Measurements from ENCODE around the gene FGD2. TPM values are rescaled to one million over a fixed set of nuclear protein-coding genes. Genes with fewer than 3 reads are reported as not detected.

FGD2 gene
- total RNA-seq, 4 donors from 2014 or later = 2.4 to 13.6 (median 4.6) TPM

GRCh38 chr6:37059344-37060194, 54.1 kb downstream of the FGD2 start:
- Histone ChIP-seq H3K4me1 (peaks cover 34% of the 10 kb centered on the region), H3K36me3 (no peaks in the 10 kb centered on the region), H3K4me3 (no peak overlapping the region), H3K27ac (peak overlapping the region; percentile 87), H3K27me3 (no peaks in the 10 kb centered on the region), H3K9me3 (no peaks in the 10 kb centered on the region)
- 32% methylated on average over 16 of the region's 19 CpGs for WGBS
- TF ChIP-seq POLR2A (IDR thresholded peaks at IDR 0.05) (no peak), POLR2AphosphoS5 (IDR thresholded peaks at IDR 0.05) (peak in 1 of 3 donors; percentile 16), CTCF (IDR thresholded peaks at IDR 0.05) (peak; percentile 47 to 56), EP300 (IDR thresholded peaks at IDR 0.05) (no peak)
- peak in 1 of 2 donors; percentile 78 for DNase-seq (ENCODE audit: low spot score in 2 of 2)

DNA sequence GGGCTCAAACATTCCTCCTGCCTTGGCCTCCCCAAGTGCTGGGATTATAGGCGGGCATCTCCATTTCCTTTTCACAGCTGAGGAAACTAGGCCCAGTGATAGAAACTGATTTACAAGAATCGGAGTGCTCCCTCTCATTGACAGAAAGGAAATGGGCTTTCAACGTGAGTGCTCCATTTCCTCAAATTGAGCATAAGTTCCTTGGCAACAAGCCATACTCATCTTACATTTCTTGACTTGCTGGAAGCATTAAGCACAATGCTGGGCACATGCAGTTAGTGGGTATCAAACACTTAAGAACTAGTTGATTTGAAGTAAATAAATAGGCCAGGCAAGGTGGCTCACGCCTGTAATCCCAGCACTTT, 54.7 kb downstream of the FGD2 start:
- TF ChIP-seq EP300 (IDR thresholded peaks at IDR 0.05) = no peak
- TF ChIP-seq CTCF (IDR thresholded peaks at IDR 0.05) = no peak
- no peak for TF ChIP-seq POLR2AphosphoS5 (IDR thresholded peaks at IDR 0.05)
- TF ChIP-seq POLR2A (IDR thresholded peaks at IDR 0.05) = no peak
- DNase-seq (ENCODE audit: low spot score in 2 of 2) = no peak
- Histone ChIP-seq H3K4me1 (peaks cover 34% of the 10 kb centered on the region), H3K27ac (peak overlapping the region; percentile 87), H3K4me3 (no peak overlapping the region), H3K9me3 (no peaks in the 10 kb centered on the region), H3K36me3 (no peaks in the 10 kb centered on the region), H3K27me3 (no peaks in the 10 kb centered on the region)
- WGBS = 68% methylated on average over 4 of the region's 4 CpGs

DNA sequence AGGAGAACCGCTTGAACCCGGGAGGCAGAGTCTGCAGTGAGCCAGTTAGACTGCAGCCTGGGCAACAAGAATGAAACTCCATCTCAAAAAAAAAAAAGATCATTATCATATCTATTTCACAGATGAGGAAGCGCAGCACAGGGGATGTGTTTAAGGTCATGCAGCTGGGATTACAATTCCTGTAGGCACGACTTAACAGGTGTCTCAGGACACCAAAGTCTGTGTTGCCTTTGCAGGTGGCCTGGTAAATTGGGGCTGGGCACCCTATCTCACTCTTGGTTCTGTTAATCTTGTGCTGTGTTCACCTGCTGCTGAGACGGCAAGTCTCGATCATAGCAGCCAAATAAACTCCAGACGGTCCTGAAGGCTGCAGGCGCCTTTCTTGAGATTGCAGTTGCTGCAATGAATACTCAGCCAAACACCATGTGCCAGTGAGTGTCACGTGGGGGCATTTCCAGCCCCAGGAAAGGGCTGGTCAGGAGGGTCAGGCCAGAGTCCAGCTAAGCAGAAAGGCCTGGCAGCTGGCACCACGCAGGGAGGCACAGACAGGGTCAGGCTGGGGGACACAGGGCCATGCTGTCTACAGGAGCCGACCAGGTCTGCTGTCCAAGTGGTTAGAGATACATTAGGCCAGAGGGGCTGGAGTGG, 55.8 kb downstream of the FGD2 start:
- no peak for DNase-seq (ENCODE audit: low spot score in 2 of 2)
- Histone ChIP-seq H3K27ac (no peak overlapping the region), H3K27me3 (no peaks in the 10 kb centered on the region), H3K36me3 (no peaks in the 10 kb centered on the region), H3K4me1 (peaks cover 25% of the 10 kb centered on the region), H3K9me3 (no peaks in the 10 kb centered on the region), H3K4me3 (no peak overlapping the region)
- TF ChIP-seq POLR2A (IDR thresholded peaks at IDR 0.05) (no peak), EP300 (IDR thresholded peaks at IDR 0.05) (no peak), CTCF (IDR thresholded peaks at IDR 0.05) (no peak), POLR2AphosphoS5 (IDR thresholded peaks at IDR 0.05) (no peak)
- WGBS = 81% methylated on average over 8 of the region's 11 CpGs

DNA sequence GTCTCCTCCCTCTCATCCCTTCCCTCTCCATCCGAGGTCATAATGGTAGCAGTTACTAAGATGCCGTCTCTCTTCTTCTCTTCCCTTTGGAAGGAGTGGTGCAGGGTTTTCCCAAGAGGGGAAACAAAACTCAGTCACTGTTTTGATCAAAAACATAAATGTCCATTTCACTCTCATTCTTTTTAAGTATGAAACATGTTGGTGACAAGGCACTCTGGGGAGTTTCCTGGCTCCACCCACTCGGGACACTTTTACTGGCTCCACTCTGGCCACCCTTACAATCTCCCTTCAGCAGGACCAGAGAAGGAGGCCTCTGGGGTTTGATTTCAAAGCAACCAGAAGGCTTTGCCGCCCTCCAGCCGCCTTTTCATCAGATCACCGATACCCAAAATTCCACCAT, 57.0 kb downstream of the FGD2 start:
- WGBS = 83% methylated on average over 6 of the region's 6 CpGs
- no peaks in the 10 kb centered on the region for H3K36me3 ChIP-seq
- no peak overlapping the region for H3K27ac ChIP-seq
- H3K4me1 ChIP-seq = peaks cover 21% of the 10 kb centered on the region
- no peaks in the 10 kb centered on the region for H3K27me3 ChIP-seq
- no peak for TF ChIP-seq POLR2A (IDR thresholded peaks at IDR 0.05)
- TF ChIP-seq CTCF (IDR thresholded peaks at IDR 0.05) = no peak
- no peak for TF ChIP-seq EP300 (IDR thresholded peaks at IDR 0.05)
- TF ChIP-seq POLR2AphosphoS5 (IDR thresholded peaks at IDR 0.05) = no peak
- no peak for DNase-seq (ENCODE audit: low spot score in 2 of 2)
- no peaks in the 10 kb centered on the region for H3K9me3 ChIP-seq
- H3K4me3 ChIP-seq = no peak overlapping the region
